SK-N-SH (cell line): ENCODE data around the gene MYH10. TPM values are rescaled to one million over a fixed set of nuclear protein-coding genes. Genes with fewer than 3 reads are reported as not detected.

Source experiments
- CTCF ChIA-PET: fragments of 300-600, 350-600 bp; formaldehyde crosslinking; extraction: SDS; loops from one replicate; lab custom pipeline; 2021; lab: Yijun Ruan, JAX
- POLR2A ChIA-PET: fragments of 350-600 bp; sonication (Branson Sonifier 250); formaldehyde crosslinking; extraction: SDS; loops from one replicate; lab custom pipeline; 2020; ENCODE audit warnings: antibody characterized with exemption, inconsistent platforms; lab: Yijun Ruan, JAX
- DNase-seq: peaks from one replicate; pipeline ENCODE4 v3.0.0; 2012
- H2AFZ ChIP-seq: fragments of 200-600 bp; sonication (generic); 2 replicates; pipeline ENCODE4 v1.8.1; 2016; ENCODE audit warnings: antibody characterized with exemption, mild to moderate bottlenecking, low read depth
- H3F3A ChIP-seq: fragments of 200-600 bp; sonication (generic); replicated peaks from 2 replicates; pipeline ENCODE3; 2016; ENCODE audit warnings: antibody characterized with exemption, mild to moderate bottlenecking; ENCODE audit not compliant: insufficient read depth
- H3K27ac ChIP-seq, 2 experiments: fragments of 200-500 bp in 1 of 2; fragments of 200-600 bp in 1 of 2; sonication (Bioruptor generic) in 1 of 2; sonication (generic), shearing (Covaris generic) in 1 of 2; 2 replicates each; pipeline versions ENCODE4 v1.5.1 to v1.6.1; 2014 to 2016; ENCODE audit warnings: low read depth in 2 of 2, inconsistent platforms in 1 of 2, low read length in 1 of 2, mild to moderate bottlenecking in 1 of 2, mixed read lengths in 1 of 2
- H3K27me3 ChIP-seq: fragments of 200-600 bp; sonication (generic), shearing (Covaris generic); 2 replicates; pipeline ENCODE4 v1.6.1; 2016; ENCODE audit warnings: mixed run types; ENCODE audit not compliant: insufficient read depth
- H3K36me3 ChIP-seq, 2 experiments: fragments of 200-500 bp in 1 of 2; fragments of 200-600 bp in 1 of 2; sonication (Bioruptor generic) in 1 of 2; sonication (generic) in 1 of 2; replicated peaks in 1 of 2; 2 replicates each; pipeline versions ENCODE3 to v1.5.1; 2014 to 2016; ENCODE audit warnings: low read length in 1 of 2, mild to moderate bottlenecking in 1 of 2; ENCODE audit not compliant: insufficient read depth in 2 of 2, control insufficient read depth in 1 of 2
- H3K4me1 ChIP-seq, 2 experiments: fragments of 200-500 bp in 1 of 2; fragments of 200-600 bp in 1 of 2; sonication (Bioruptor generic) in 1 of 2; sonication (generic), shearing (Covaris generic) in 1 of 2; 2 replicates each; pipeline versions ENCODE4 v1.5.1 to v1.6.1; 2014 to 2016; ENCODE audit warnings: low read depth in 1 of 2, low read length in 1 of 2, mixed run types in 1 of 2; ENCODE audit not compliant: insufficient read depth in 2 of 2, control insufficient read depth in 1 of 2
- H3K4me2 ChIP-seq: fragments of 200-600 bp; sonication (generic), shearing (Covaris generic); 2 replicates; pipeline ENCODE4 v1.6.1; 2017; ENCODE audit warnings: mixed run types
- H3K4me3 ChIP-seq, 2 experiments: fragments of 200-500 bp in 1 of 2; fragments of 200-600 bp in 1 of 2; sonication (Bioruptor generic) in 1 of 2; sonication (generic), shearing (Covaris generic) in 1 of 2; 2 replicates each; pipeline versions ENCODE4 v1.5.1 to v1.8.1; 2014 to 2016; ENCODE audit warnings: low read depth in 2 of 2, inconsistent platforms in 1 of 2, low read length in 1 of 2, mild to moderate bottlenecking in 1 of 2, mixed read lengths in 1 of 2, moderate library complexity in 1 of 2
- H3K79me2 ChIP-seq: fragments of 200-600 bp; sonication (generic); 2 replicates; pipeline ENCODE4 v1.8.1; 2017; ENCODE audit warnings: mild to moderate bottlenecking; ENCODE audit not compliant: insufficient read depth
- H3K9ac ChIP-seq: fragments of 200-600 bp; sonication (generic); 2 replicates; pipeline ENCODE4 v1.6.1; 2017; ENCODE audit warnings: mixed run types
- H3K9me2 ChIP-seq: fragments of 200-600 bp; sonication (generic); 2 replicates; pipeline ENCODE4 v1.6.1; 2017; ENCODE audit warnings: mixed run types
- H3K9me3 ChIP-seq: fragments of 200-600 bp; sonication (generic); 2 replicates; pipeline ENCODE4 v1.6.1; 2017; ENCODE audit warnings: mixed run types, mild to moderate bottlenecking, moderate library complexity
- H4K20me1 ChIP-seq: fragments of 200-600 bp; sonication (generic); 2 replicates; pipeline ENCODE4 v1.6.1; 2017; ENCODE audit warnings: mild to moderate bottlenecking, mixed run types; ENCODE audit not compliant: insufficient read depth
- CHD2 ChIP-seq: fragments of 150-350 bp; IDR thresholded peaks from 2 replicates; pipeline ENCODE4 v1.6.1; 2018; ENCODE audit warnings: low read length; ENCODE audit not compliant: partially characterized antibody
- EZH2phosphoT487 ChIP-seq: fragments of 200-600 bp; sonication (generic); IDR thresholded peaks from 2 replicates; pipeline ENCODE4 v1.6.1; 2017; ENCODE audit warnings: low read depth, mixed run types, mild to moderate bottlenecking, antibody characterized with exemption, moderate library complexity, borderline replicate concordance
- FOSL2 ChIP-seq: IDR thresholded peaks from 2 replicates; pipeline ENCODE4 v1.4.0; 2012; ENCODE audit warnings: low read depth, mild to moderate bottlenecking, moderate library complexity, borderline replicate concordance
- GATA2 ChIP-seq: sonication (generic); formaldehyde crosslinking; IDR thresholded peaks from 2 replicates; pipeline ENCODE4 v1.5.0; 2020; ENCODE audit warnings: mild to moderate bottlenecking, missing genetic modification reagents
- RAD21 ChIP-seq: IDR thresholded peaks from 2 replicates; pipeline ENCODE4 v1.6.1; 2012; ENCODE audit warnings: mild to moderate bottlenecking, low read length
- SIN3A ChIP-seq: IDR thresholded peaks from 2 replicates; pipeline ENCODE4 v1.6.1; 2012; ENCODE audit warnings: low read depth, mild to moderate bottlenecking, low read length, moderate library complexity, borderline replicate concordance
- WGBS: methylation state at CpG from one replicate; pipeline ENCODE4 v1.1.6; 2017; ENCODE audit warnings: low lambda C conversion rate; 5-methylcytosine and 5-hydroxymethylcytosine counted together
- polyA plus RNA-seq, 3 experiments: library from polyadenylated mRNA; depleted of rRNA; stranded (reverse); fragments of >200 nt; gene quantifications; 2 replicates each; pipeline ENCODE4 v1.2.3, GENCODE V29; 2012
- TF ChIP-seq, protein P1 (sequence below): fragments of 200-600 bp; sonication (generic); IDR thresholded peaks from 2 replicates; pipeline ENCODE4 v1.6.1; 2017; ENCODE audit warnings: antibody characterized with exemption, mild to moderate bottlenecking, moderate library complexity
- TF ChIP-seq, protein P2 (sequence below): IDR thresholded peaks from 2 replicates; pipeline ENCODE4 v1.4.0; 2012; ENCODE audit warnings: low read depth, borderline replicate concordance

Gene MYH10
- polyA plus RNA-seq, 1 of the 3 experiments (the other 2 are of a cell fraction) = 64.2 TPM

DNA sequence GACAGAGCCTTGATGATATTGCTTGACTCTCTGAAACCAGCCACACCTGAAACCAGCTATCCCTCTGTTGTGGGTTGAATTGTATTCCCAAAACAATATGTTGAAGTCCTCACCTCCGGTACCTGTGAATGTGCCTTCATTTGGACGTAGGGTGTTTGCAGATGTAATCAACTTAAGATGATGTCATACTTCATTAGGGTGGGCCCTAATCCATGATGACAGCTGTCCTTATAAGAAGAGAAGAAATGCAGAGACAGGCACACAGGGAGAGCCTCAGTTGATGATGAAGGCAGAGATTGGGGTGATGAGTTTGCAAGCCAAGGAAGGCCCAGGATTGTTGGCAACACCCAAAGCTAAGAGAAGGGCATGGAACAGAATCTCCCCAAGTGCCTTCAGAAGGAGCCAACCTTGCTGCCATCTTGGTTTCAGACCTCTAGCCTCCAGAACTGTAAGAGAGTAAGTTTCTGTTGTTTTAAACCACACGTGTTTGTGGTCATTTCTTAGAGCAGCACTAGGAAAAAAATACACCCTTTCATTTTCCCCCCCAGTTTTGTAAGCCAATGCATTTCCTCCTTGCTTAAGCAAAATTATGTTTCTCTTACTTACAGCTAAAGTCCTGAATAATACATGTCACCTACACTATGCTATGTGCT, 29.4 kb upstream of the MYH10 start:
- POLR2A ChIA-PET = no interaction called here
- no peak for DNase-seq
- TF ChIP-seq FOSL2 = no peak
- TF ChIP-seq, protein P1, sequence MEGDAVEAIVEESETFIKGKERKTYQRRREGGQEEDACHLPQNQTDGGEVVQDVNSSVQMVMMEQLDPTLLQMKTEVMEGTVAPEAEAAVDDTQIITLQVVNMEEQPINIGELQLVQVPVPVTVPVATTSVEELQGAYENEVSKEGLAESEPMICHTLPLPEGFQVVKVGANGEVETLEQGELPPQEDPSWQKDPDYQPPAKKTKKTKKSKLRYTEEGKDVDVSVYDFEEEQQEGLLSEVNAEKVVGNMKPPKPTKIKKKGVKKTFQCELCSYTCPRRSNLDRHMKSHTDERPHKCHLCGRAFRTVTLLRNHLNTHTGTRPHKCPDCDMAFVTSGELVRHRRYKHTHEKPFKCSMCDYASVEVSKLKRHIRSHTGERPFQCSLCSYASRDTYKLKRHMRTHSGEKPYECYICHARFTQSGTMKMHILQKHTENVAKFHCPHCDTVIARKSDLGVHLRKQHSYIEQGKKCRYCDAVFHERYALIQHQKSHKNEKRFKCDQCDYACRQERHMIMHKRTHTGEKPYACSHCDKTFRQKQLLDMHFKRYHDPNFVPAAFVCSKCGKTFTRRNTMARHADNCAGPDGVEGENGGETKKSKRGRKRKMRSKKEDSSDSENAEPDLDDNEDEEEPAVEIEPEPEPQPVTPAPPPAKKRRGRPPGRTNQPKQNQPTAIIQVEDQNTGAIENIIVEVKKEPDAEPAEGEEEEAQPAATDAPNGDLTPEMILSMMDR = no peak
- CTCF ChIA-PET = interaction anchor here (0.8 to 1.5 kb wide), 3 partner anchors 11 to 90 kb away, joined by 3 to 4 read pairs (median 3); no protein-coding TSS in a partner anchor
- H3K4me3 ChIP-seq = no peak overlapping the region
- H3K9ac ChIP-seq = no peak overlapping the region
- H3F3A ChIP-seq = no peaks in the 10 kb centered on the region
- no peak overlapping the region for H2AFZ ChIP-seq
- no peaks in the 10 kb centered on the region for H4K20me1 ChIP-seq
- no peaks in the 10 kb centered on the region for H3K9me3 ChIP-seq
- no peaks in the 10 kb centered on the region for H3K27me3 ChIP-seq
- H3K79me2 ChIP-seq = no peaks in the 10 kb centered on the region
- no peaks in the 10 kb centered on the region for H3K9me2 ChIP-seq
- no peaks in the 10 kb centered on the region for H3K4me1 ChIP-seq
- H3K4me2 ChIP-seq = no peak overlapping the region
- no peaks in the 10 kb centered on the region for H3K36me3 ChIP-seq
- H3K27ac ChIP-seq = no peak overlapping the region
- WGBS = 49% methylated on average over 3 of the region's 3 CpGs

DNA sequence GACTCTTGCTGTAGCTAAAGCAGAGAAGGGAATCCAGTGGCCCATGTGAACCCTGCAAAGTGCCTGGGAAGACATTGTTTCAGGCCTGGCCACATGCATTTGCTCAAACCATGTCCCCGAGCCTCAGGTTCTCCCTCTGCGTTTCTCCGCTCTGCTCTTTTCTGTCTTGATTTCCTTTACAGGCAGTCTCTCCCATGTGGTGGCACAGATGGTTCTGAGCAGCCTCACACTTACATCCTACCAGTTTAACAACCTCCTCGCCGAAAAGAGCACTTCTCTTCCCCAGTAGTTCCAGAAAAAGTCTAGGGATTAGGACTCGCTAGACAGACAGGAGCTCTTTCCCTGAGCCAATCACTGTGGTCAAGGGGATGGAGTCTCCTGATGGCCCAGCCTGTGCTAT, 28.3 kb upstream of the MYH10 start:
- POLR2A ChIA-PET = no interaction called here

DNA sequence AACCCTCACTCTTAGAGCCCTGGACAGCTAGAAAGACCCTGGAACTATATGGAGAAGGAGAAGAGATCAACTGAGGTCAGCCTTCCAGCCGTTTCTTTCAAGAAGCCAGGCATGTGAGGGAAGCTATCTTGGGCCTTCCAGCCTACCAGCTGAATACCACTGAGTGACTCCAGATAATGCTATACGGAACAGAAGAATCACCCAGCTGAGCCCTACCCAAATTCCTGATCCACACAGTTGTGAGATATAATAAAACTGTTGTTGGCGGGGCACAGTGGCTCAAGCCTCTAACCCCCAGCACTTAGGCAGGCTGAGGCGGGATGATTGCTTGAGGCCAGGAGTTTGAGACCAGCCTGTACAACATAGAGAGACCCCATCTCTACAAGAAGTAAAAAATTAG, 26.2 kb upstream of the MYH10 start:
- CTCF ChIA-PET = interaction anchor here (1.0 to 1.4 kb wide), 3 partner anchors 13 to 273 kb away, joined by 3 to 5 read pairs (median 4); partner anchors contain the start of gene RPL26

More for the DNA sequence above, 28.3 kb upstream of the MYH10 start:
- CTCF ChIA-PET = interaction anchor here (1.3 to 1.5 kb wide), 3 partner anchors 10 to 21 kb away, joined by 3 to 4 read pairs (median 4); no protein-coding TSS in a partner anchor
- H3K27ac ChIP-seq = no peak overlapping the region
- H3K36me3 ChIP-seq = no peaks in the 10 kb centered on the region
- no peaks in the 10 kb centered on the region for H3F3A ChIP-seq
- no peak overlapping the region for H3K9ac ChIP-seq
- H3K79me2 ChIP-seq = no peaks in the 10 kb centered on the region
- H3K4me1 ChIP-seq = no peaks in the 10 kb centered on the region
- H3K4me2 ChIP-seq = no peak overlapping the region
- no peaks in the 10 kb centered on the region for H3K9me2 ChIP-seq
- TF ChIP-seq, protein P2, sequence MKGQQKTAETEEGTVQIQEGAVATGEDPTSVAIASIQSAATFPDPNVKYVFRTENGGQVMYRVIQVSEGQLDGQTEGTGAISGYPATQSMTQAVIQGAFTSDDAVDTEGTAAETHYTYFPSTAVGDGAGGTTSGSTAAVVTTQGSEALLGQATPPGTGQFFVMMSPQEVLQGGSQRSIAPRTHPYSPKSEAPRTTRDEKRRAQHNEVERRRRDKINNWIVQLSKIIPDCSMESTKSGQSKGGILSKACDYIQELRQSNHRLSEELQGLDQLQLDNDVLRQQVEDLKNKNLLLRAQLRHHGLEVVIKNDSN = no peak
- no peak for TF ChIP-seq GATA2 (CRISPR knock-in tag)
- TF ChIP-seq, all 33 proteins: peak for 0
- Histone ChIP-seq H3K4me3 (no peak overlapping the region), H2AFZ (no peak overlapping the region), H3K27me3 (no peaks in the 10 kb centered on the region), H3K9me3 (no peaks in the 10 kb centered on the region), H4K20me1 (no peaks in the 10 kb centered on the region)
- no peak for DNase-seq
- 75% methylated on average over 6 of the region's 6 CpGs for WGBS

More for the DNA sequence above, 26.2 kb upstream of the MYH10 start:
- H4K20me1 ChIP-seq = no peaks in the 10 kb centered on the region
- no peak overlapping the region for H3K9ac ChIP-seq
- no peak overlapping the region for H3K4me3 ChIP-seq
- no peaks in the 10 kb centered on the region for H3K36me3 ChIP-seq
- H3K27me3 ChIP-seq = no peaks in the 10 kb centered on the region
- no peak overlapping the region for H2AFZ ChIP-seq
- no peaks in the 10 kb centered on the region for H3K4me1 ChIP-seq
- TF ChIP-seq GATA2 (CRISPR knock-in tag) (no peak), FOSL2 (no peak), SIN3A (no peak), EZH2phosphoT487 (no peak), CHD2 (no peak), RAD21 (no peak)
- no peak overlapping the region for H3K4me2 ChIP-seq
- POLR2A ChIA-PET = no interaction called here
- no peaks in the 10 kb centered on the region for H3K79me2 ChIP-seq
- no peak overlapping the region for H3K27ac ChIP-seq
- H3K9me2 ChIP-seq = no peaks in the 10 kb centered on the region
- no peaks in the 10 kb centered on the region for H3F3A ChIP-seq
- H3K9me3 ChIP-seq = no peaks in the 10 kb centered on the region
- WGBS = 58% methylated on average over 4 of the region's 4 CpGs
- no peak for DNase-seq
